ENCODE results near the gene CCNT1.

DNA sequence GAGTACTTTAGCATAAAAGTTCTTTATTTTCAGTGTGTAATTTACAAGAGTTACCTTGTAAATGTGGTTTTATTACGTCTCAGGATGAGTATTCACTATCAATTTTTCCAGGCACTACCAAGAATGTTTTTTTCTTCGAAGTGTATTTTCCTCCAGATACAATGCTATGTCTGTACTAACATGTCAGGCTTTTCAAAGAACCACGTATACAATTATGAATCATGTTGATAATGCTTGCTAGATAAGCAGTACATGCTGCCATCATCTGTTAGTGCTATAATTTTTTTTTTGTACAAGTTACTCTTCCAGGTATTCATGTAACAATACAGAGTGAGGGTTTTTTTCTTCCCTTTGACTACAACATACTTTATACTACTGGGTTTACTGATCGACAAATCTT, 28.9 kb downstream of the CCNT1 start:
- TF ChIP-seq, protein P1, sequence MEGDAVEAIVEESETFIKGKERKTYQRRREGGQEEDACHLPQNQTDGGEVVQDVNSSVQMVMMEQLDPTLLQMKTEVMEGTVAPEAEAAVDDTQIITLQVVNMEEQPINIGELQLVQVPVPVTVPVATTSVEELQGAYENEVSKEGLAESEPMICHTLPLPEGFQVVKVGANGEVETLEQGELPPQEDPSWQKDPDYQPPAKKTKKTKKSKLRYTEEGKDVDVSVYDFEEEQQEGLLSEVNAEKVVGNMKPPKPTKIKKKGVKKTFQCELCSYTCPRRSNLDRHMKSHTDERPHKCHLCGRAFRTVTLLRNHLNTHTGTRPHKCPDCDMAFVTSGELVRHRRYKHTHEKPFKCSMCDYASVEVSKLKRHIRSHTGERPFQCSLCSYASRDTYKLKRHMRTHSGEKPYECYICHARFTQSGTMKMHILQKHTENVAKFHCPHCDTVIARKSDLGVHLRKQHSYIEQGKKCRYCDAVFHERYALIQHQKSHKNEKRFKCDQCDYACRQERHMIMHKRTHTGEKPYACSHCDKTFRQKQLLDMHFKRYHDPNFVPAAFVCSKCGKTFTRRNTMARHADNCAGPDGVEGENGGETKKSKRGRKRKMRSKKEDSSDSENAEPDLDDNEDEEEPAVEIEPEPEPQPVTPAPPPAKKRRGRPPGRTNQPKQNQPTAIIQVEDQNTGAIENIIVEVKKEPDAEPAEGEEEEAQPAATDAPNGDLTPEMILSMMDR (IDR thresholded peaks at IDR 0.05; ENCODE audit: low read length): no peak
- TF ChIP-seq EZH2 (optimal IDR thresholded peaks at IDR 0.05; ENCODE audit: low read depth, low read length): no peak

Data from MM.1S (cell line).